RCC 7860 (cell line): ENCODE measurements around the gene TRIM14.
"Not testable (repeated sequence)": the region's sequence is repeated elsewhere in the genome, so short reads cannot be mapped to it uniquely, and the experiment has no call there.

ENCODE experiments used
- DNase-seq: peaks from one replicate; pipeline ENCODE4 v3.0.0-alpha.2; 2015; ENCODE audit warnings: low spot score
- FAIRE-seq: peaks from 2 replicates; lab custom pipeline; 2012; peaks lifted over from hg19 to GRCh38; lab: Jason Lieb, UNC

TRIM14 gene

DNA sequence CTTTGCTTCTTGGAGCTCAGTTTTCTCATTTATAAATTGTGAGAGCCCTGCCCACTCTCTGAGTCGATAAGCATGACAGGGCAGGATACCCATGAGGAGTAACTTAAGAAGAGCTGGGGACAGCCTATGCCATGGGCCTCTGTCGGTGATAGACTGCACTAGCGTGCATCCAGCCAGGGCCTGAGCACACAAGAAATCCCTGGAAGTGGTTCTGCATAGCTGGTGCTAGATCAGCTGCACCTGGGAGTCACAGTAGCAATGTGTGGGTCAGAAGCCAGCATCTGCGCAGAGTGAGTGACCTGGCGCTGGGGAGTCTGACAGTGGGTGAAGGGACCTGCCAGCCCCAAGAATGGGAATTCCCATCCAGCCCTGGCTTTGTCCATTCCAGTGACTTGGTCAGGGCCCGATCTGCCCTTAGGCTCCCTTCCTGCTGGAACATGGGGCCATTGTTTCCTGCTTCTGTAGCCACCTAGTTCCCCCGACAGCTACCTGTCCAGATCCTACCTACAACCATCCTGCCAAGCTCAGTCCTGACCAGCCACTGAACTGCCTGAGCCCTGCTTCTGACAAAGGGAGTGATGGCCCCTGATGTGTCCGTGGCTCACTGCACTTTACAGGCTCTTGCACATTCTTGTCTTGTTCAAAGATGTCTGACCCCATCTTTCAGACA is 98.4 kb downstream of the TRIM14 start:
- DNase-seq (no peak), FAIRE-seq (no peak)

DNA sequence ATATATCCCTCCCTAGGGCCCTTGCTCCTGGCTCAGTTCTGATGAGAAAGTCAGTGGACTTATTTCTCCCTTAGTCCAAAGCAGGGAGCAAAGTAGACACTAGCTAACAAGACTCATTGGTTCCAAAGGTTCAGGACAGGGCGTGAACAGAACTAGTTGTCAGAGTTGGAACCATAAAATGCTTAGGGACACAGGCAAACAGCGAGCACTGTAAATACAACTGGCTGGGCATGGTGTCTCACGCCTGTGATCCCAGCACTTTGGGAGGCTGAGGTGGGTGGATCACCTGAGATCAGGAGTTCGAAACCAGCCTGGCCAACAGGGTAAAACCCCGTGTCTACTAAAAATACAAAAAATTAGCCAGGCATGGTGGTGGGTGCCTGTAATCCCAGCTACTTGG is 99.2 kb downstream of the TRIM14 start:
- DNase-seq, FAIRE-seq: not testable (repeated sequence)
